Neural cell (in vitro differentiated cells): ENCODE results near the gene MPP1. TPM values are rescaled to one million over a fixed set of nuclear protein-coding genes. Genes with fewer than 3 reads are reported as not detected.

Experiments used
- H2AFZ ChIP-seq: fragments of 200-600, 300-800 bp; sonication (generic), shearing (Covaris generic); 2 replicates; pipeline ENCODE4 v1.6.0; 2014; ENCODE audit warnings: low read depth, mild to moderate bottlenecking, antibody characterized with exemption, low read length, moderate library complexity
- H3F3A ChIP-seq: fragments of 200-600 bp; shearing (Covaris generic); 2 replicates; pipeline ENCODE4 v1.6.1; 2016; ENCODE audit warnings: mild to moderate bottlenecking, moderate library complexity, mixed read lengths, antibody characterized with exemption, low read length; ENCODE audit not compliant: insufficient read depth, poor library complexity, severe bottlenecking
- H3K27ac ChIP-seq: fragments of 200-600, 300-800 bp; sonication (generic), shearing (Covaris generic); 2 replicates; pipeline ENCODE4 v1.5.1; 2014; ENCODE audit warnings: mild to moderate bottlenecking, low read length, moderate library complexity
- H3K27me3 ChIP-seq: fragments of 300-800, 200-600 bp; sonication (generic), shearing (Covaris generic); 2 replicates; pipeline ENCODE4 v1.6.0; 2014; ENCODE audit warnings: mild to moderate bottlenecking, low read depth, low read length, moderate library complexity; ENCODE audit not compliant: insufficient read depth
- H3K36me3 ChIP-seq: fragments of 300-800, 200-600 bp; sonication (generic), shearing (Covaris generic); 2 replicates; pipeline ENCODE4 v1.5.1; 2014; ENCODE audit warnings: mild to moderate bottlenecking, antibody characterized with exemption, low read length, moderate library complexity; ENCODE audit not compliant: insufficient read depth
- H3K4me2 ChIP-seq: fragments of 300-800, 200-600 bp; sonication (generic), shearing (Covaris generic); 2 replicates; pipeline ENCODE4 v1.6.0; 2014; ENCODE audit warnings: mild to moderate bottlenecking, low read length
- H3K4me3 ChIP-seq: fragments of 300-800, 200-600 bp; sonication (generic), shearing (Covaris generic); 2 replicates; pipeline ENCODE4 v1.5.1; 2014; ENCODE audit warnings: mild to moderate bottlenecking, low read length, moderate library complexity
- H3K79me2 ChIP-seq: fragments of 200-600 bp; shearing (Covaris generic); replicated peaks from 2 replicates; pipeline ENCODE4 v1.6.0; 2014; ENCODE audit warnings: mild to moderate bottlenecking, low read length, moderate library complexity; ENCODE audit not compliant: insufficient read depth
- H3K9ac ChIP-seq: fragments of 300-800, 200-600 bp; sonication (generic), shearing (Covaris generic); 2 replicates; pipeline ENCODE4 v1.6.1; 2016; ENCODE audit warnings: mild to moderate bottlenecking, low read length, mixed read lengths
- H3K9me2 ChIP-seq: fragments of 200-600 bp; shearing (Covaris generic); 2 replicates; pipeline ENCODE4 v1.6.1; 2016; ENCODE audit warnings: mild to moderate bottlenecking, low read length, mixed read lengths; ENCODE audit not compliant: insufficient read depth
- H3K9me3 ChIP-seq: fragments of 200-600, 300-800 bp; sonication (generic), shearing (Covaris generic); 2 replicates; pipeline ENCODE4 v1.6.1; 2016; ENCODE audit warnings: mild to moderate bottlenecking, mixed run types, low read length, moderate library complexity, mixed read lengths
- H4K20me1 ChIP-seq: fragments of 200-600 bp; shearing (Covaris generic); 2 replicates; pipeline ENCODE4 v1.6.1; 2016; ENCODE audit warnings: mild to moderate bottlenecking, mixed run types; ENCODE audit not compliant: insufficient read depth
- CTCF ChIP-seq: fragments of 450-650 bp; IDR thresholded peaks from 2 replicates; pipeline ENCODE4 v1.5.1; 2014; ENCODE audit warnings: antibody characterized with exemption, mild to moderate bottlenecking, moderate library complexity; ENCODE audit not compliant: poor library complexity, severe bottlenecking
- EP300 ChIP-seq: fragments of 450-650 bp; conservative IDR thresholded peaks from 2 replicates; pipeline ENCODE4 v1.6.1; 2014; ENCODE audit warnings: antibody characterized with exemption, mild to moderate bottlenecking, moderate library complexity; ENCODE audit not compliant: poor library complexity, severe bottlenecking
- EZH2 ChIP-seq: fragments of 200-600, 300-800 bp; shearing (Covaris generic), sonication (generic); IDR thresholded peaks from 2 replicates; pipeline ENCODE4 v1.6.1; 2014; ENCODE audit warnings: antibody characterized with exemption, low read length, borderline replicate concordance, mild to moderate bottlenecking; ENCODE audit not compliant: insufficient read depth, poor library complexity, severe bottlenecking
- MXI1 ChIP-seq: fragments of 450-650 bp; conservative IDR thresholded peaks from 2 replicates; pipeline ENCODE4 v1.6.1; 2014; ENCODE audit warnings: antibody characterized with exemption, mild to moderate bottlenecking; ENCODE audit not compliant: poor library complexity, severe bottlenecking
- POLR2AphosphoS5 ChIP-seq: IDR thresholded peaks from 2 replicates; pipeline ENCODE4 v1.6.1; 2012
- RAD21 ChIP-seq: fragments of 450-650 bp; conservative IDR thresholded peaks from 2 replicates; pipeline ENCODE4 v1.6.1; 2014; ENCODE audit warnings: antibody characterized with exemption, mild to moderate bottlenecking, moderate library complexity
- REST ChIP-seq: IDR thresholded peaks from 2 replicates; pipeline ENCODE4 v1.6.1; 2012; ENCODE audit warnings: borderline replicate concordance
- SMC3 ChIP-seq: fragments of 450-650 bp; conservative IDR thresholded peaks from 2 replicates; pipeline ENCODE4 v1.6.1; 2014; ENCODE audit warnings: antibody characterized with exemption, mild to moderate bottlenecking, moderate library complexity; ENCODE audit not compliant: poor library complexity
- TAF1 ChIP-seq: IDR thresholded peaks from 2 replicates; pipeline ENCODE4 v1.6.1; 2012; ENCODE audit warnings: low read depth
- polyA plus RNA-seq: library from polyadenylated mRNA; depleted of rRNA; stranded (reverse); fragments of >200 nt; gene quantifications from 2 replicates; pipeline ENCODE4 v1.2.3, GENCODE V29; 2014

Gene MPP1
- polyA plus RNA-seq, 1 donor from 2014 or later, result 17.5 TPM

DNA sequence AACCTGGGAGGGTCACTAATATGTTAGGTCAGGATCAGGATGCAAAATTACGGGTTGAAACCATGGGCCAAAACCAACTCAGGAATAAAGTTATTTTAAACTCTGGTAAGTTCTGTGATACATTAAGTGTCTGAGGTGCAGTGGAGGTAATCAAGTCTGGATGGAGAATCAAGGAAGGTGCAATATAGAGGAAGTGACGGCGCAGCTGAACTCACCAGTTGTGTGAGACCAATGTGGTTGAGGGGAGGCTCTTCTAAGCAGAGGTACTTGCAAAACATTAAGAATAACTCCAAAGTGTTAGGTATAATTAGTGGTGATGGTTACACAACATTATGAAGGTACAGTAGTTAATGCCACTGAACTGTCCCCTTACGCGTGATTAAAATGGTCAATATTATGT lies 74.1 kb downstream of the MPP1 start:
- Histone ChIP-seq H3K9ac (no peak overlapping the region), H3K27me3 (no peaks in the 10 kb centered on the region), H3K36me3 (no peaks in the 10 kb centered on the region), H3K27ac (no peak overlapping the region), H3K9me2 (no peaks in the 10 kb centered on the region), H3K79me2 (no peaks in the 10 kb centered on the region), H3K4me3 (no peak overlapping the region), H4K20me1 (no peaks in the 10 kb centered on the region), H2AFZ (no peak overlapping the region), H3K4me2 (no peak overlapping the region), H3K9me3 (no peaks in the 10 kb centered on the region), H3F3A (no peaks in the 10 kb centered on the region)
- TF ChIP-seq SMC3 (no peak), TAF1 (no peak), POLR2AphosphoS5 (no peak), MXI1 (no peak), RAD21 (no peak), REST (no peak), CTCF (no peak), EZH2 (no peak), EP300 (no peak)

DNA sequence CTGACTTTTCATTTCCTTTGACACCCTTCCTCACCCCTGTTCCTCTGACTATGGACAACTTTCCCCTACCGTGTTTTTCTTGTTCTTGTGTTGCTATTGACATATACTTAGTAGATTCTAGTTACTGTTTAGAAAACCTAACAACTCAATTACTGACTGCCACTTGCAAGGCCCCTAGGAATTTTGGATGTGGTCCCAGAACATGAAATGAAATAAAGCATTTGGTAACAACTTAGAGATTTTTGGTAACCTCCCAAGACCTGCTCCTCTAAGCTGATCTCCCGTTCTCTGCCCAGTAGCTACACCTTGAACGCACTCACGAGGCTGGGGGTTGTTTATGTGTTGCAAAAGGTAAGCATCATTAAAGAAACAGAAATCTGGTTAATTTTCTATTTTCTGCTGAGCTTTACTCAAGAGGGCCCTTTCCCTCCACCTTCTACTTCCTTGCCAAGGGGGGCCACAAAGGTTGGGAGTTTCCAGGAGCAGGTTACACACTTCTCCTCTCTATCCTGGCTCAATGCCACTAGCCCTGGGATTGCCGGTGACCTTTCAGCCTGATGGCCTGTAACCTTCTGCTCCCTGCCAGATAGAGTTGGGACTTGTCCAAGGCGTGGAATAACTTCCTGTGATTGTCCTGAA lies 74.9 kb downstream of the MPP1 start:
- no peak overlapping the region for H3K9ac ChIP-seq
- H2AFZ ChIP-seq, result no peak overlapping the region
- no peaks in the 10 kb centered on the region for H3K9me2 ChIP-seq
- H3K9me3 ChIP-seq, result no peaks in the 10 kb centered on the region
- H3K4me2 ChIP-seq, result no peak overlapping the region
- no peaks in the 10 kb centered on the region for H4K20me1 ChIP-seq
- TF ChIP-seq POLR2AphosphoS5 (no peak), RAD21 (no peak), MXI1 (no peak), EP300 (no peak), CTCF (no peak), EZH2 (no peak), SMC3 (no peak), REST (no peak), TAF1 (no peak)
- no peak overlapping the region for H3K27ac ChIP-seq
- H3K4me3 ChIP-seq, result no peak overlapping the region
- no peaks in the 10 kb centered on the region for H3K36me3 ChIP-seq
- H3F3A ChIP-seq, result no peaks in the 10 kb centered on the region
- H3K27me3 ChIP-seq, result no peaks in the 10 kb centered on the region
- H3K79me2 ChIP-seq, result no peaks in the 10 kb centered on the region
